Activated naive CD8-positive, alpha-beta T cell treated with anti-CD3 and anti-CD28 coated beads, Interleukin-2, amount 10 ng/mL, durations not matched to agents 7 days and 5 days (primary cell): ENCODE results near the gene VPS35L. TPM values are rescaled to one million over a fixed set of nuclear protein-coding genes. Genes with fewer than 3 reads are reported as not detected.

Experiments
- ATAC-seq: fragments of 150-1000 bp; cut with Tn5 transposase; one replicate; pipeline ENCODE4 v1.10.0; 2021; ENCODE audit warnings: low read depth, moderate library complexity
- POLR2A ChIA-PET: fragments of 350-600 bp; sonication (Branson Sonifier 250); formaldehyde crosslinking; loops from one replicate; lab custom pipeline; 2021; ENCODE audit warnings: antibody characterized with exemption; lab: Charles Lee
- DNase-seq: peaks from one replicate; pipeline ENCODE4 v3.0.0; 2021
- H3K27ac Mint-ChIP-seq: one replicate; pipeline ENCODE4 v1.8.0; 2022; ENCODE audit warnings: mild to moderate bottlenecking, mixed read lengths
- H3K27me3 Mint-ChIP-seq: one replicate; pipeline ENCODE4 v1.8.0; 2022; ENCODE audit warnings: mild to moderate bottlenecking, moderate library complexity, mixed read lengths
- H3K36me3 Mint-ChIP-seq: one replicate; pipeline ENCODE4 v1.8.0; 2021; ENCODE audit warnings: mild to moderate bottlenecking, mixed read lengths
- H3K4me1 Mint-ChIP-seq: one replicate; pipeline ENCODE4 v1.8.0; 2021; ENCODE audit warnings: mixed read lengths
- H3K4me3 Mint-ChIP-seq: one replicate; pipeline ENCODE4 v1.8.0; 2022; ENCODE audit warnings: mild to moderate bottlenecking, moderate library complexity, mixed read lengths
- H3K9me3 Mint-ChIP-seq: one replicate; pipeline ENCODE4 v1.8.0; 2021; ENCODE audit warnings: mixed read lengths
- total RNA-seq, 2 experiments: library from RNA; stranded (reverse); gene quantifications; one replicate each; pipeline ENCODE4 v1.2.3, GENCODE V29; 2021

The VPS35L gene
- total RNA-seq, 2 experiments from 2014 or later: 50.2 to 55.6 TPM

DNA sequence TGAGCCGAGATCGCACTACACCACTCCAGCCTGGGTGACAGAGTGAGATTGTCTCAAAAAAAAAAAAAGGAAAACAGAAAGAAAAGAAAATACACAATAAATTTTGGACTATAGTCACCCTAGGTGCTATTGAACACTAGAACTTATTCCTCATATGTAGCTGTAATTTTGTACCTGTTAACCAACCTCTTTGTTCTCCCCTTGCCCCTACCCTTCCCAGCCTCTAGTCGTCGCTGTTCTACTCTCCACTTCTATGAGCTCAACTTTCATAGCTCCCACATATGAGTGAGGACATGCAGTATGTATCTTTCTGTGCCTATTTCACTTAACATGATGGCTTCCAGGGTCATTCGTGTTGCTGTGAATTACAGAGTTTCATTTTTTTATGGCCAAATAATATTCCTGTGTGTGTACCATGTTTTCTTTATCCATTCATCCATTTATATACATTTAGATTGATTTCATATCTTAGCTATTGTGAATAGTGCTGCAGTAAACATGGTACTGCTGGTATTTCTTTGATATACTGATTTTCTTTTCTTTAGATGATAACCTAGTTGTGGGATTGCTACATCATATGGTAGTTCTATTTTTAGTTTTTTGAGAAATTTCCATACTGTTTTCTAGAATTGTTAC is 28.3 kb downstream of the VPS35L start:
- ATAC-seq (peak; percentile 65), DNase-seq (no peak)
- H3K4me3 Mint-ChIP-seq: no peak overlapping the region
- POLR2A ChIA-PET: interaction anchor here (0.7 kb wide), 1 partner anchor 18 kb away, joined by 4 read pairs; no protein-coding TSS in a partner anchor
- no peaks in the 10 kb centered on the region for H3K9me3 Mint-ChIP-seq
- H3K4me1 Mint-ChIP-seq: no peaks in the 10 kb centered on the region
- H3K36me3 Mint-ChIP-seq: peaks cover 45% of the 10 kb centered on the region
- no peaks in the 10 kb centered on the region for H3K27me3 Mint-ChIP-seq
- no peak overlapping the region for H3K27ac Mint-ChIP-seq

DNA sequence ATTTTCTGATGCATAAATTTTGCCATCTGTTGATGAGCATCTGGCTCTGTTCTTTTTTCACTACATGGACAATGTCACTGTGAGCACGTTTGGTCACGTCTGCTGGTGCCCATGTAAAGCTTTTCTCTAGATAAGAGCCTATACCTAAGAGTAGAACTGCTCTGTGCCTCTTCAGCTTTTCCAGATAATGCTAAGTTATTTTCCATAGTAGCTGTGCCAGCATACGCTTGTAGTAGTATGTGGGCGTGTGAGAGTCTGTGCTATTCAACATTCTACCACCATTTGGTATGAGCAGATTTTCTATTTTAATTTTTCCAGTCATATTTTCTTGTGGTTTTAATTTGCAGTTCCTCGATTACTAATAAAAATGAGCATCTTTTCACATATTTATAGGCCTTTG is 33.2 kb downstream of the VPS35L start:
- DNase-seq (no peak), ATAC-seq (no peak)
- H3K36me3 Mint-ChIP-seq: peaks cover 20% of the 10 kb centered on the region
- no peaks in the 10 kb centered on the region for H3K9me3 Mint-ChIP-seq
- no peak overlapping the region for H3K4me3 Mint-ChIP-seq
- no peaks in the 10 kb centered on the region for H3K4me1 Mint-ChIP-seq
- H3K27ac Mint-ChIP-seq: no peak overlapping the region
- H3K27me3 Mint-ChIP-seq: no peaks in the 10 kb centered on the region
- POLR2A ChIA-PET: no interaction called here

DNA sequence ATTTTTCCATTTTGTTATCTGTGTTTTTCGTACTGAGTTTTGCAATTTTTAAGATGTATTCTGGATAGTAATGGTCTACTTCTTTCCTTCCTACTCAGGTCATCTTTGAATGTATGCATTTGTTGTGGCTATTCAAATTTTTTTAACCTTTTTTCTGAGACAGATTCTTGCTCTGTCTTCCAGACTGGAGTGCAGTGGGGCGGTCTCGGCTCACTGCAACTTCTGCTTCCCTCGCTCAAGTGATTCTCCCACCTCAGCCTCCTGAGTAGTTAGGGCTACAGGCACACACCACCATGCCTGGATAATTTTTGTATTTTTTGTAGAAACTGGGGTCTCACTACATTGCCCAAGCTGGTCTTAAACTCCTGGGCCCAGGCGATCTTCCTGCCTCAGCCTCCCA is 33.6 kb downstream of the VPS35L start:
- no peaks in the 10 kb centered on the region for H3K9me3 Mint-ChIP-seq
- POLR2A ChIA-PET: no interaction called here
- H3K36me3 Mint-ChIP-seq: peaks cover 20% of the 10 kb centered on the region
- H3K27me3 Mint-ChIP-seq: no peaks in the 10 kb centered on the region
- no peaks in the 10 kb centered on the region for H3K4me1 Mint-ChIP-seq
- H3K4me3 Mint-ChIP-seq: no peak overlapping the region
- ATAC-seq: no peak
- H3K27ac Mint-ChIP-seq: no peak overlapping the region
- DNase-seq: no peak

DNA sequence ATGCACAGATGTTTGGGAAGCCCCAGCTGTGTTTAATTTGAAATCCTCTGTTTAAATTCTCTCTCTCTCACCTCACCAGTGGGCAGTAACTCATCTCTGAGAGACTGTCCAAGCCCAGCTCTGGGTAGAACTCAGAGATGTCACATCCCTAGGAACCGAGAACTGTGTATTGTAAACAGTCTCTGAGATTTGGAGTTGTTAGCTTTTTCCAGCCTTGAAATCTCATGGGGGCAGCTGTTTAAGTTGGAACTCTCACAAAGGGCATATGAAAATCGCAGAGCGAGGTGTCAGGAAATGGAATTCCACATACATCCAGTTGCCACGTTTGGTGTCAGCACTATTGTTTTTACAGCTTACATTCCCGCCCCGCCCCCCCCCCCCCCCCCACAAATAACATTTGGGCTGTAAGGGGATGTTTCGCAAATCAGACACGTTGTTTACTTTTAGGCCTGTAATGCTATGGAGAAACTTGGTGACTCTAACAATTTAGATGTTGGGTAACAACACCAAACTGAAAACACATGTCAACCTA is 34.3 kb downstream of the VPS35L start:
- no peak for ATAC-seq
- no peaks in the 10 kb centered on the region for H3K4me1 Mint-ChIP-seq
- DNase-seq: no peak
- H3K4me3 Mint-ChIP-seq: no peak overlapping the region
- H3K36me3 Mint-ChIP-seq: peaks cover 19% of the 10 kb centered on the region
- H3K27ac Mint-ChIP-seq: no peak overlapping the region
- POLR2A ChIA-PET: no interaction called here
- no peaks in the 10 kb centered on the region for H3K9me3 Mint-ChIP-seq
- H3K27me3 Mint-ChIP-seq: no peaks in the 10 kb centered on the region

DNA sequence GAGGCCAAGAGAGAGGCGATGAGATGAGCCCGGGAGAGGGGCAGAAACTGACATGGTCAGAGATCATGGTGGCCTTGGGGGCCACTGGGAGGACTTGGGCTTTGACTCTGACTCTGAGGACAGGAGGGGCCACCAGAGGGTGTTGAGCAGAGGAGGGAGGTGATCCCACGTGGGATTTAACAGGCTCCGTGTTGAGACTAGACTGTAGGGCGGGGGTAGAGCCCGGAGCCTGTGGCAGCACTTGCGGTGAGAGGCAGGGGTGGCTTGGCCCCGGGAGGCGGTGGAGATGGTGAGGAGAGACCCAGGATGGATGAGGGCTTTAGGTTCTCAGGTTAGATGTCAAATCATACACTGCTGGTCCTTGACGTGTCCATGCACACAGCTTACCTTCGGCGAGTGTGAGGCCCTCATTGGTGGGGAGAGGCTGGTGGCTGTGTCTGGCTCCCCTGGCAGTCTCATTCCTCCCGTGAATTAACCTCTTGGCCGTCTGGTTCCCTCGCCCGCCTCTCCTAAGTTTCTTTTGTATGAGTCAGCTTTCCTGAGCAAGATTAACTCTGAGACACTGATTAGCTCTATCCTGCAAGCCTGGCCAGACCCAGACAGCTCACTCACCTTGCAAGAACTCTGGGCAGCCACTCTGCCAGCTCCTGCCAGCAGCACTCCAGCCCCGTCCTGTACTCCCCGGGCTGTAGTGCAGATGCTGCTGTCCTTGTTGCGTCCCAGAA is 39.7 kb downstream of the VPS35L start:
- Mint-ChIP-seq H3K9me3 (no peaks in the 10 kb centered on the region), H3K36me3 (peaks cover 6% of the 10 kb centered on the region), H3K4me1 (peaks cover 3% of the 10 kb centered on the region), H3K4me3 (no peak overlapping the region), H3K27me3 (no peaks in the 10 kb centered on the region), H3K27ac (peak overlapping the region; percentile 46)
- POLR2A ChIA-PET: no interaction called here
- no peak for DNase-seq
- no peak for ATAC-seq

DNA sequence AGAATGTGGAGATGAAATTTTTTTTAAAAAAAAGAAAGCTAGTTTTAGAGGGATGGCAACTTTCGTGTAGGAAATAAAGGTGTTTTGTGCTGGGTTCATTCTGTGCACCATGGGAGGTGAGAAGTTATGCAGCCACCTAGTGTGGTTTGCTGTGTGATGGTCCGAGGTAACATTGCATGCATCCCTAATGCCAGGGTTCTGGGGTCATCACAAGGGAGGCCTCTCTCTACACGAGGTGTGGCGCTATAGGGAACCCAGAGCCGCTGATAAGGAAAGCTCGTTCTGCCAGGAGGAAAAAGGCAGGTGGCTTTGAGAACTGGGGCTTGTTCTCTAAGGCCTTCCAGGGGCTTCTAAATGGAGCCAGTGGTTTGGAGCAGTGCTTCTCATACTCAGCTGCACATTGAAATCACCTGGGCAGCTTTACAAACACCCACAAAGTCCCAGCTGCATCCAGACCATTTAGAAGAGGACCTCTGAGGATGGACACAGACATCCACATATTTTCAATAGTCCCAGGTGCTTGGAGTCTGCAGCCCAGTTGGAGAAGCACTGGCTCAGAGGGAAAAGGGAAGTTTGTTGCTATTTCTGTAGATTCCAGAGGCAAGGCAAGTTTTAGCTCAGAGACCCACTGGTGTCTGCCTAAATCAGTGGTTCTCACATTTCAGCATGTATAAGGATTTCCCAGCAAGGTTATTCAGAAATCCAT is 43.5 kb downstream of the VPS35L start:
- Mint-ChIP-seq H3K27me3 (no peaks in the 10 kb centered on the region), H3K9me3 (no peaks in the 10 kb centered on the region), H3K4me3 (no peak overlapping the region), H3K36me3 (peaks cover 7% of the 10 kb centered on the region), H3K27ac (no peak overlapping the region), H3K4me1 (peaks cover 6% of the 10 kb centered on the region)
- no peak for DNase-seq
- POLR2A ChIA-PET: no interaction called here
- ATAC-seq: no peak

DNA sequence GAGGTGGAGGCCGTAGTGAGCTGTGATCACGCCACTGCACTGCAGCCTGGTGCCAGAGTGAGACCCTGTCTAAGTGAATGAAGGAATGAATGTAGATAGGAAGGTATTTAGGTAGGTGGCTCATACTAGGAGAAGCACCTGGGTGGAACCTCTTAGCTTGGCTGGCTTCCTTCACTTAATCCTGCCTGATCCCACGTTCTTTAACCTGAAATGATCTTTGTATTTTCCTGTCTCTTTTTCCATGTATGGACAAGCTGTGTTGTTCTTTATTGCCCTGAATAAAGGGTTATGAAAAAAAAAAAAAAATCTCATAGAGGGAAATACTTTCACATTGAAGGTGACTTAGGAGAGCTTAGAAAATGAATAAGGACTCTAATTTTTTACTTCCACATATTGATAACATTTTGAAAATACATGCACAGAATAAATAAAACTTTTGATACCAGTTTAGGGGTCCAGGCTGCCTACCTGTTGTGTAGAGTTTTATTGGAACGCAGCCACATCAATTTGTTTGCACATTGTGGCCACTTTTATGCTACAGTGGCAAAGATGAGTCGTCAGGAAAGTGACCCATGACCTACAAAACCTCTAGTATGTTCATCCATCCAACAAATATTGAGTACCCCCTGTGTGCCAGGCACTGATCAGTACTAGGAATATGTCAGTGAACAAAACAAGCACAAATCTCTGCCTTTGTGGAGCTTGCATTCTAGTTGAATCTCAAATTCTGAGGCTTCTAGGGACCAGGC is 44.6 kb downstream of the VPS35L start:
- Mint-ChIP-seq H3K27me3 (no peaks in the 10 kb centered on the region), H3K36me3 (peaks cover 14% of the 10 kb centered on the region), H3K4me1 (peaks cover 6% of the 10 kb centered on the region), H3K27ac (no peak overlapping the region), H3K4me3 (no peak overlapping the region), H3K9me3 (no peaks in the 10 kb centered on the region)
- DNase-seq (no peak), ATAC-seq (no peak)
- POLR2A ChIA-PET: no interaction called here

DNA sequence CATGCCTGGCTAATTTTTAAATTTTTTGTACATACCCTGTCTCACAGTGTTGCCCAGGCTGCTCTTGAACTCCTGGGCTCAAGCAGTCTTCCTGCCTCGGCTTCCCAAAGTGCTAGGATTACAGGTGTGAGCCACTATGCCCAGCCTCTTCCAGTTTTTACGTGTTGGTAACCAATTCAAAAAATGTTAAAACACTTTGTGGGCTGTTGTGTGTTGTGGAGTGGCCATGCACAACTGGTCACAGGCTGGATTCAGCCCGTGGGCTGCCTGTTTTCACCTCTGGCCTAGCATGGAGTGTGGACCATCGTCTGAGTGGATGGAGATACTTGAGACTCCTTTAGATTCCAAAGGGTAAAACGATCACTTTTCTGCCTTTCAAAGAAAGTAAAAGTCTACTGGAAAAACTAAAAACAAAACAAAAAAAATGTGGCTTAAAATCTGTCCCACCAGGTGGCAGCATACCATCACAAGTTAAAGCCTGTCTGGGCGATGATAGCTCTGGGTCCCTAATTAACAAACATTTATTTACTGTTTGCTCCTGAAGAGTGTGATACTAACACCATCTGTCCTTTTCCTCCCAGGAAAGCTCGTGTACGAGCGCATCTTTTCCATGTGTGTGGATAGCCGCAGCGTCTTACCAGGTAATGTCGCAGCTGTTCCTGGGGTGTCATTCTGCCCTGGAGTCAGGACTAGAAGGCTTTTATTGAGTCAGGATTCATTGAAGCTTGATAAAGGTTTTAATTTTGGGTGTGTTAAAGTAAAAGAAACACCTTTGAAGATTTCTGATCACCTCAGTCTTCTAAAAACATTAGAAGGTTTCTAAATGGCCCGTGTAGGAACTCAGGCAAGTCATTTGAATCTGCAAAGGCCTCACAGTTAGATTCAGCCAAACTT is 45.8 kb downstream of the VPS35L start:
- Mint-ChIP-seq H3K9me3 (no peaks in the 10 kb centered on the region), H3K27me3 (no peaks in the 10 kb centered on the region), H3K27ac (peak overlapping the region; percentile 12), H3K4me3 (no peak overlapping the region), H3K36me3 (peaks cover 22% of the 10 kb centered on the region), H3K4me1 (peaks cover 6% of the 10 kb centered on the region)
- POLR2A ChIA-PET: interaction anchor here (0.5 kb wide), 1 partner anchor 17 kb away, joined by 4 read pairs; no protein-coding TSS in a partner anchor
- DNase-seq (no peak), ATAC-seq (no peak)

DNA sequence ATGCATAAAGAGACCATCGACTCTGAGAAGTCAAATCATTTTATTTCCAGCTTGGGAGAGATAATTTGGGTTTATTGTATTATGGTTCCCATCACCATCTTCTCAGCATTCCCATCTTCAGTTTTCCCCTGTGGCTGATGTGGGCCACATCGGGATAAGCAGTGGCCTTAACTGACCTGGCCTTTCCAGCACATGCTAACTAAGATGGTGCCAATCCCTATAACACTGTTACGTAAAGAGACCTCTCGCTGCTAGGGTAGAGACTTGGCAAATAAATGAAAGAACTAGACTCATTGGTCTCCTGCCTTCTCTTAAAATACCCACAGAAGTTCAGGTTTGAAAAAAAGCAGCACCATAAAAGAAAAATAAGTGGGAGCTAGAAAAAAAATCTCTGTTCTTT is 49.4 kb downstream of the VPS35L start:
- ATAC-seq (no peak), DNase-seq (no peak)
- POLR2A ChIA-PET: no interaction called here
- H3K27me3 Mint-ChIP-seq: no peaks in the 10 kb centered on the region
- H3K4me1 Mint-ChIP-seq: peaks cover 5% of the 10 kb centered on the region
- no peaks in the 10 kb centered on the region for H3K9me3 Mint-ChIP-seq
- H3K27ac Mint-ChIP-seq: no peak overlapping the region
- peaks cover 36% of the 10 kb centered on the region for H3K36me3 Mint-ChIP-seq
- no peak overlapping the region for H3K4me3 Mint-ChIP-seq

DNA sequence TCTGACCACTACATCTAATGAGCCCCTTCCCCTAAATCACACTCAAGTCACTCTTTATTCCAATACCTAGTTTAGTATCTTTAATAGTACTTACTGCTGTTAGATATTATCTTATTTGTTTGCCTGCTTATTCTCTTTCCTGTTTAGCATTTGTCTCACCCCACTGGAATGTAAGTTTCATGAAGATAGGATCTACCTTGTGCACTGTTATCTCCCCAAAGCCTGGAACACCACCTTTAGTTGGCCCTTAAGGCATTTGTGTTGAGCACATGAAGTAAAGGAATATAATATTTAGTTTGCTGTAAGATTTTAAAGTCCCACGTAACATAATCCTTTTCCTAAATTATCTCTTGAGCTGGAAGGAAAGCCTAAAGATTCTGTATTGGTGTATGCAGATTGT is 50.2 kb downstream of the VPS35L start:
- peaks cover 36% of the 10 kb centered on the region for H3K36me3 Mint-ChIP-seq
- no peak overlapping the region for H3K4me3 Mint-ChIP-seq
- H3K27ac Mint-ChIP-seq: no peak overlapping the region

DNA sequence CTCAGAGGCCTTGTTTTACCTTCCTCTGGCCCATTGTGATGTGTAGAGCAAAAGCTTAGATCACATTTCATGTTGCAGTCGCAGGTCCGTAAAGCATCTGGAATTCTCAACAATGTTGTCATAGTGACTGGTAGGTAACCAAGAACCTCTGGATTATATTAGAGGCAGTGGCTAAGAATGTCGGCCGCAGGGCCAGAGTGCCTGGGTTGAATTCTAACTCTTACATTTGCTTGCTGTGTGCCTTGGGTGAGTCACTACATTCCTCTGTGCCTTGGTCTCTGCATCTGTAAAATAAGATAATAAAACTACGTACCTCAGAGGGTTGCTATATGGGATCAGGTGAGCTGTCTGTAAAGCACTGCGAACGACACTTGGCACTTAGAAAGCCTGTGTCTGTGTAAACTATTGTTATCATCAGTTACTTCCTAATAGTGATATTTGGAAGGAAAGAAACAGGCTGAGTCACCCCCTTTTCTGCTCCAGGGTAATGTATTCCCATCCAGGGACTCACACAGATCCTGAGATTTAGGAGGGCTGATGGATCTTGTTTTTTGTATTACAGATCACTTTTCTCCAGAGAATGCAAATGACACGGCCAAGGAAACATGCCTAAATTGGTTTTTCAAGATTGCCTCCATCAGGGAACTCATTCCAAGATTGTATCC is 52.2 kb downstream of the VPS35L start:
- no peak overlapping the region for H3K27ac Mint-ChIP-seq
- H3K4me1 Mint-ChIP-seq: peaks cover 2% of the 10 kb centered on the region
- POLR2A ChIA-PET: no interaction called here
- H3K4me3 Mint-ChIP-seq: no peak overlapping the region
- no peaks in the 10 kb centered on the region for H3K9me3 Mint-ChIP-seq
- DNase-seq (no peak), ATAC-seq (no peak)
- peaks cover 35% of the 10 kb centered on the region for H3K36me3 Mint-ChIP-seq
- H3K27me3 Mint-ChIP-seq: no peaks in the 10 kb centered on the region

More for the DNA sequence above, 50.2 kb downstream of the VPS35L start:
- POLR2A ChIA-PET: no interaction called here
- DNase-seq (no peak), ATAC-seq (no peak)
- peaks cover 5% of the 10 kb centered on the region for H3K4me1 Mint-ChIP-seq
- no peaks in the 10 kb centered on the region for H3K9me3 Mint-ChIP-seq
- no peaks in the 10 kb centered on the region for H3K27me3 Mint-ChIP-seq

DNA sequence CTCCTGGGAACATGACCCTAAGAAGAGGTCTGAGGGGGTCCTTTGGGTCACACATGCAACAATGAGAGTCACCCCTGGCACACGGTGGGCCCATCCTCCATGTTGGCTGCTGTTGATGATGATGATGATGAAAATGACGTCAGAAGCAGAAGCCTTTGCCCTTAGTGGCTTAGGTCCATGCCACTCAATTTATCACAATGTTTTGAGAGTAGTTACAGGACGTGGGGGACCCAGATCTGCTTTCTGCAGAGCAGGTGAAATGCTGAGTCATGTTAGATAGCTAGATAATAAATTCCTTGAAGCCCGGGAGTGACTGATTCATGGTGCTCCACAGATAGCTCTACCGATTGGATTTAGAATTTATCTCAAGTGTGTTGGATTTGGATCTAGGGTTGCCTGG is 53.9 kb downstream of the VPS35L start:
- peaks cover 33% of the 10 kb centered on the region for H3K36me3 Mint-ChIP-seq
- no peak overlapping the region for H3K4me3 Mint-ChIP-seq

More for the DNA sequence above, 53.9 kb downstream of the VPS35L start:
- H3K9me3 Mint-ChIP-seq: no peaks in the 10 kb centered on the region
- DNase-seq (no peak), ATAC-seq (no peak)
- peak overlapping the region; percentile 3 for H3K27ac Mint-ChIP-seq
- no peaks in the 10 kb centered on the region for H3K27me3 Mint-ChIP-seq
- peaks cover 2% of the 10 kb centered on the region for H3K4me1 Mint-ChIP-seq
- POLR2A ChIA-PET: no interaction called here
